ENCODE measurements around the gene GALP. TPM values are rescaled to one million over a fixed set of nuclear protein-coding genes. Genes with fewer than 3 reads are reported as not detected.

GALP gene
- total RNA-seq, 4 donors from 2014 or later = not detected

DNA sequence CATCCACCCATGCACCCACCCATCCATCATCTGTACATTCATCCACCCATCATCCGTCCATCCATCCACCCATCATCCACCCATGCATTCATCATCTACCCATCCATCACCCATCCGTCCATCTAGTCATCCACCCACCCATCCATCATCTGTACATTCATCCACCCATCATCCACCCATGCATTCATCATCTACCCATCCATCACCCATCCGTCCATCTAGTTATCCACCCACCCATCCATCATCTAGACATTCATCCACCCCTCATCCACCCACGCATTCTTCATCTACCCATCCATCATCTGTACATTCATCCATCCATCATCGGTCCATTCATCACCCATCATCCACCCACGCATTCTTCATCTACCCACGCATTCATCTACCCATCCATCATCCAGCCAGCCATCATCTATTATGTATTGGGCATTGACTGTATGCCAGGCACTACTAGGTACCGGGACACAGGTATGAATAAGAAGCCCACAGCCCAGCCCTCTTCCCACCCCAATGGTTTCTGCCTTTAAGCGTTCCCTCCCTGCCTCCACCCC, 16.7 kb upstream of the GALP start:
- Histone ChIP-seq H3K4me3 (no peak overlapping the region), H3K4me1 (peaks cover 0 to 7% (median 0%) of the 10 kb centered on the region in 3 donors), H3K27me3 (no peaks in the 10 kb centered on the region), H3K9me3 (no peaks in the 10 kb centered on the region), H3K36me3 (peaks cover 5 to 50% (median 15%) of the 10 kb centered on the region in 3 donors), H3K27ac (no peak overlapping the region)
- no peak for DNase-seq
- intact Hi-C loops (cut with DNase I) = loop anchor here (10.0 kb wide), 1 partner anchor 54 kb away; no protein-coding TSS in a partner anchor
- TF ChIP-seq, protein P1, sequence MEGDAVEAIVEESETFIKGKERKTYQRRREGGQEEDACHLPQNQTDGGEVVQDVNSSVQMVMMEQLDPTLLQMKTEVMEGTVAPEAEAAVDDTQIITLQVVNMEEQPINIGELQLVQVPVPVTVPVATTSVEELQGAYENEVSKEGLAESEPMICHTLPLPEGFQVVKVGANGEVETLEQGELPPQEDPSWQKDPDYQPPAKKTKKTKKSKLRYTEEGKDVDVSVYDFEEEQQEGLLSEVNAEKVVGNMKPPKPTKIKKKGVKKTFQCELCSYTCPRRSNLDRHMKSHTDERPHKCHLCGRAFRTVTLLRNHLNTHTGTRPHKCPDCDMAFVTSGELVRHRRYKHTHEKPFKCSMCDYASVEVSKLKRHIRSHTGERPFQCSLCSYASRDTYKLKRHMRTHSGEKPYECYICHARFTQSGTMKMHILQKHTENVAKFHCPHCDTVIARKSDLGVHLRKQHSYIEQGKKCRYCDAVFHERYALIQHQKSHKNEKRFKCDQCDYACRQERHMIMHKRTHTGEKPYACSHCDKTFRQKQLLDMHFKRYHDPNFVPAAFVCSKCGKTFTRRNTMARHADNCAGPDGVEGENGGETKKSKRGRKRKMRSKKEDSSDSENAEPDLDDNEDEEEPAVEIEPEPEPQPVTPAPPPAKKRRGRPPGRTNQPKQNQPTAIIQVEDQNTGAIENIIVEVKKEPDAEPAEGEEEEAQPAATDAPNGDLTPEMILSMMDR (IDR thresholded peaks at IDR 0.05) = no peak
- TF ChIP-seq POLR2A (IDR thresholded peaks at IDR 0.05) = no peak
- 74 to 89% methylated on average over 9 of the region's 9 CpGs for WGBS, 2 donors

GRCh38 chr19:56159622-56160271, 16.1 kb upstream of the GALP start:
- TF ChIP-seq POLR2A (IDR thresholded peaks at IDR 0.05) = no peak
- TF ChIP-seq, protein P1 (IDR thresholded peaks at IDR 0.05) = no peak
- peaks cover 5 to 43% (median 15%) of the 10 kb centered on the region in 3 donors for H3K36me3 ChIP-seq
- intact Hi-C loops (cut with DNase I) = loop anchor here (10.0 kb wide), 1 partner anchor 55 kb away; no protein-coding TSS in a partner anchor
- 95 to 96% methylated on average over 23 to 26 of the region's 69 CpGs for WGBS, 2 donors
- DNase-seq = no peak
- peaks cover 0 to 7% (median 0%) of the 10 kb centered on the region in 3 donors for H3K4me1 ChIP-seq
- H3K27ac ChIP-seq = no peak overlapping the region
- H3K4me3 ChIP-seq = no peak overlapping the region
- no peaks in the 10 kb centered on the region for H3K27me3 ChIP-seq
- H3K9me3 ChIP-seq = no peaks in the 10 kb centered on the region

DNA sequence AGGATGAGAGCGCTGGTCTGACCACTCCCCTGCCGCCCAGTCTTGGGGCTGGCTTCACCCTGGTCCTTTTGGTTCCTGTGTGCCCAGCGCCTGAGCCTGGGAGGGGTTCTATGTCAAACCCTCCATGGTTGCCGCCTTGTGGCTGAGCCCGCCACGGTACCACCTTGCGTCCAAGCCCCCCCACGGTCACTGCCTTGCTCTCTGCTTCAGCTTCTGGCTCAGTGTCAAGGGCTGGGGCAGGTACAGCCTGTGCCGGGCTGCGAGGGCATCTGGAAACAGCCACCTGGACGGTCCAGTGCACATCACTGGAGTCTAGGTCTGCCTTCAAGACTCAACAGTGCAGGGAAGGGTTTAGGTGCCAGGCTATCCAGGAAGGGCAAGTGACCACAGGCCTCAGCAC, 14.3 kb upstream of the GALP start:
- 97% methylated on average over 6 of the region's 11 CpGs; no CpG with 5 or more reads in 1 of the 2 donors for WGBS, 2 donors
- DNase-seq = no peak
- peaks cover 0 to 7% (median 0%) of the 10 kb centered on the region in 3 donors for H3K4me1 ChIP-seq
- no peaks in the 10 kb centered on the region for H3K9me3 ChIP-seq
- H3K27me3 ChIP-seq = no peaks in the 10 kb centered on the region
- H3K36me3 ChIP-seq = peaks cover 5 to 40% (median 15%) of the 10 kb centered on the region in 3 donors
- TF ChIP-seq, protein P1 (IDR thresholded peaks at IDR 0.05) = no peak
- TF ChIP-seq POLR2A (IDR thresholded peaks at IDR 0.05) = no peak
- H3K4me3 ChIP-seq = no peak overlapping the region
- no peak overlapping the region for H3K27ac ChIP-seq
- intact Hi-C loops (cut with DNase I) = no loop called here

- intact Hi-C loops (cut with DNase I) = no loop called here
Measured at GRCh38 chr19:56162258-56162657, 13.6 kb upstream of the GALP start.

GRCh38 chr19:56163097-56163496, 12.7 kb upstream of the GALP start:
- WGBS, 2 donors = 90% methylated on average over 8 to 13 of the region's 13 CpGs
- DNase-seq = no peak
- intact Hi-C loops (cut with DNase I) = no loop called here

More at GRCh38 chr19:56162258-56162657, 13.6 kb upstream of the GALP start:
- no peaks in the 10 kb centered on the region for H3K4me1 ChIP-seq
- TF ChIP-seq, protein P1 (IDR thresholded peaks at IDR 0.05) = no peak
- TF ChIP-seq POLR2A (IDR thresholded peaks at IDR 0.05) = no peak
- 44 to 58% methylated on average over 9 of the region's 9 CpGs for WGBS, 2 donors
- DNase-seq = no peak
- H3K36me3 ChIP-seq = peaks cover 5 to 39% (median 15%) of the 10 kb centered on the region in 3 donors
- H3K27me3 ChIP-seq = no peaks in the 10 kb centered on the region
- H3K27ac ChIP-seq = no peak overlapping the region
- H3K9me3 ChIP-seq = no peaks in the 10 kb centered on the region
- no peak overlapping the region for H3K4me3 ChIP-seq

More at GRCh38 chr19:56163097-56163496, 12.7 kb upstream of the GALP start:
- no peak overlapping the region for H3K4me3 ChIP-seq
- H3K9me3 ChIP-seq = no peaks in the 10 kb centered on the region
- TF ChIP-seq, protein P1 (IDR thresholded peaks at IDR 0.05) = no peak
- no peak for TF ChIP-seq POLR2A (IDR thresholded peaks at IDR 0.05)
- no peaks in the 10 kb centered on the region for H3K27me3 ChIP-seq
- H3K27ac ChIP-seq = no peak overlapping the region
- no peaks in the 10 kb centered on the region for H3K4me1 ChIP-seq
- peaks cover 5 to 34% (median 15%) of the 10 kb centered on the region in 3 donors for H3K36me3 ChIP-seq

Measured in esophagus squamous epithelium (tissue), 5 donors.